GM21360 (cell line): ENCODE results near the gene MAPK11.

ENCODE experiments used
- ATAC-seq: cut with Tn5 transposase; IDR thresholded peaks from one replicate; pipeline ENCODE4 v1.9.1; 2021; ENCODE audit warnings: mild to moderate bottlenecking, moderate library complexity; ENCODE audit not compliant: unreplicated experiment

The MAPK11 gene

GRCh38 chr22:50227579-50228215 is 42.5 kb downstream of the MAPK11 start:
- no peak for ATAC-seq

- no peak for ATAC-seq
These were observed 43.4 kb downstream of the MAPK11 start for GRCh38 chr22:50226875-50227165.

- ATAC-seq = no peak
These were observed 43.9 kb downstream of the MAPK11 start for GRCh38 chr22:50226063-50226874.

- ATAC-seq = no peak
These were observed 44.8 kb downstream of the MAPK11 start for GRCh38 chr22:50225200-50225969.

- ATAC-seq = no peak
These were observed 46.1 kb downstream of the MAPK11 start for GRCh38 chr22:50224071-50224470.

- no peak for ATAC-seq
These were observed 47.7 kb downstream of the MAPK11 start for GRCh38 chr22:50222508-50222907.

GRCh38 chr22:50221410-50222300 is 48.5 kb downstream of the MAPK11 start:
- no peak for ATAC-seq

- no peak for ATAC-seq
These were observed 49.4 kb downstream of the MAPK11 start for GRCh38 chr22:50220603-50221409.

GRCh38 chr22:50219800-50220602 is 50.2 kb downstream of the MAPK11 start:
- ATAC-seq = no peak

GRCh38 chr22:50218996-50219727 is 51.0 kb downstream of the MAPK11 start:
- ATAC-seq = no peak

GRCh38 chr22:50218153-50218995 is 51.8 kb downstream of the MAPK11 start:
- no peak for ATAC-seq

GRCh38 chr22:50217543-50218152 is 52.5 kb downstream of the MAPK11 start:
- no peak for ATAC-seq

- no peak for ATAC-seq
These were observed 53.3 kb downstream of the MAPK11 start for GRCh38 chr22:50216684-50217520.

- no peak for ATAC-seq
These were observed 54.0 kb downstream of the MAPK11 start for GRCh38 chr22:50216055-50216683.

GRCh38 chr22:50215297-50216054 is 54.7 kb downstream of the MAPK11 start:
- no peak for ATAC-seq
